Duodenal mucosa (tissue), 2 donors: ENCODE measurements around the gene TFDP1.
A peak's percentile ranks its signal among the peaks of the same experiment; 100 is the strongest.
"Not testable (repeated sequence)": the region's sequence is repeated elsewhere in the genome, so short reads cannot be mapped to it uniquely, and the experiment has no call there.

Source experiments
- H3K27ac ChIP-seq: one replicate; pipeline ENCODE4 v1.7.0; 2013; ENCODE audit warnings: low read depth, low read length
- H3K27me3 ChIP-seq, 2 donors: one replicate each; pipeline ENCODE4 v1.7.0; 2013; ENCODE audit warnings: low read length in 2 of 2, control low read depth in 1 of 2; ENCODE audit not compliant: insufficient read depth in 2 of 2, control insufficient read depth in 1 of 2
- H3K36me3 ChIP-seq, 2 donors: one replicate each; pipeline ENCODE4 v1.7.0; 2013; ENCODE audit warnings: low read length in 2 of 2, control low read depth in 1 of 2; ENCODE audit not compliant: insufficient read depth in 2 of 2, control insufficient read depth in 1 of 2
- H3K4me1 ChIP-seq, 2 donors: one replicate each; pipeline ENCODE4 v1.7.0; 2013; ENCODE audit warnings: low read length in 2 of 2, control low read depth in 1 of 2; ENCODE audit not compliant: insufficient read depth in 2 of 2, control insufficient read depth in 1 of 2
- H3K4me3 ChIP-seq, 2 donors: one replicate each; pipeline ENCODE4 v1.7.0; 2013; ENCODE audit warnings: low read length in 2 of 2, low read depth in 1 of 2
- H3K9ac ChIP-seq, 2 donors: one replicate each; pipeline ENCODE4 v1.7.0; 2013; ENCODE audit warnings: low read length in 2 of 2, low read depth in 1 of 2
- H3K9me3 ChIP-seq, 2 donors: one replicate each; pipeline ENCODE4 v1.7.0; 2013; ENCODE audit warnings: low read length in 2 of 2, control low read depth in 1 of 2; ENCODE audit not compliant: control insufficient read depth in 1 of 2

TFDP1 gene

GRCh38 chr13:113584870-113585671 lies 518 bp downstream of the TFDP1 start:
- Histone ChIP-seq H3K4me1 (peaks cover 15 to 27% of the 10 kb centered on the region in 2 donors), H3K4me3 (peak overlapping the region; percentile 64 to 66), H3K36me3 (peaks cover 5 to 25% of the 10 kb centered on the region in 2 donors), H3K9ac (peak overlapping the region; percentile 25 to 34), H3K27ac (no peak overlapping the region), H3K27me3 (no peaks in the 10 kb centered on the region), H3K9me3 (no peaks in the 10 kb centered on the region)

GRCh38 chr13:113585896-113586295 lies 1.3 kb downstream of the TFDP1 start:
- no peaks in the 10 kb centered on the region for H3K27me3 ChIP-seq
- no peak overlapping the region for H3K27ac ChIP-seq
- H3K9ac ChIP-seq: no peak overlapping the region
- peak overlapping the region; percentile 64 to 66 for H3K4me3 ChIP-seq
- H3K9me3 ChIP-seq: no peaks in the 10 kb centered on the region
- peaks cover 5 to 28% of the 10 kb centered on the region in 2 donors for H3K36me3 ChIP-seq
- peaks cover 15 to 27% of the 10 kb centered on the region in 2 donors for H3K4me1 ChIP-seq

- no peaks in the 10 kb centered on the region for H3K27me3 ChIP-seq
- H3K9me3 ChIP-seq: no peaks in the 10 kb centered on the region
- peaks cover 15 to 27% of the 10 kb centered on the region in 2 donors for H3K4me1 ChIP-seq
- H3K4me3 ChIP-seq: no peak overlapping the region
- H3K9ac ChIP-seq: no peak overlapping the region
- H3K36me3 ChIP-seq: peaks cover 5 to 32% of the 10 kb centered on the region in 2 donors
- H3K27ac ChIP-seq: no peak overlapping the region
These were observed 2.3 kb downstream of the TFDP1 start for GRCh38 chr13:113586661-113587479.

GRCh38 chr13:113588394-113589111 lies 4.0 kb downstream of the TFDP1 start:
- Histone ChIP-seq H3K4me1 (peaks cover 6 to 18% of the 10 kb centered on the region in 2 donors), H3K4me3 (no peak overlapping the region), H3K9me3 (no peaks in the 10 kb centered on the region), H3K9ac (no peak overlapping the region), H3K27ac (no peak overlapping the region), H3K27me3 (no peaks in the 10 kb centered on the region), H3K36me3 (peaks cover 10 to 40% of the 10 kb centered on the region in 2 donors)

GRCh38 chr13:113589251-113589960 lies 4.9 kb downstream of the TFDP1 start:
- peaks cover 10 to 42% of the 10 kb centered on the region in 2 donors for H3K36me3 ChIP-seq
- no peaks in the 10 kb centered on the region for H3K27me3 ChIP-seq
- H3K4me3 ChIP-seq: no peak overlapping the region
- no peaks in the 10 kb centered on the region for H3K9me3 ChIP-seq
- H3K4me1 ChIP-seq: peaks cover 6 to 14% of the 10 kb centered on the region in 2 donors
- H3K27ac ChIP-seq: no peak overlapping the region
- no peak overlapping the region for H3K9ac ChIP-seq

- no peak overlapping the region for H3K27ac ChIP-seq
- peaks cover 10 to 43% of the 10 kb centered on the region in 2 donors for H3K36me3 ChIP-seq
- H3K9me3 ChIP-seq: no peaks in the 10 kb centered on the region
- no peak overlapping the region for H3K9ac ChIP-seq
- H3K4me3 ChIP-seq: no peak overlapping the region
- H3K4me1 ChIP-seq: peaks cover 6 to 14% of the 10 kb centered on the region in 2 donors
- no peaks in the 10 kb centered on the region for H3K27me3 ChIP-seq
These were observed 5.4 kb downstream of the TFDP1 start for GRCh38 chr13:113589961-113590339.

- Histone ChIP-seq H3K9ac (no peak overlapping the region), H3K9me3 (no peaks in the 10 kb centered on the region), H3K27ac (no peak overlapping the region), H3K27me3 (no peaks in the 10 kb centered on the region), H3K36me3 (peaks cover 8 to 46% of the 10 kb centered on the region in 2 donors), H3K4me1 (peaks cover under 1 to 5% of the 10 kb centered on the region in 2 donors), H3K4me3 (no peak overlapping the region)
These were observed 7.2 kb downstream of the TFDP1 start for GRCh38 chr13:113591750-113592149.

GRCh38 chr13:113592571-113592970 lies 8.0 kb downstream of the TFDP1 start:
- no peak overlapping the region for H3K27ac ChIP-seq
- peaks cover 5 to 46% of the 10 kb centered on the region in 2 donors for H3K36me3 ChIP-seq
- no peaks in the 10 kb centered on the region for H3K27me3 ChIP-seq
- H3K9me3 ChIP-seq: no peaks in the 10 kb centered on the region
- H3K9ac ChIP-seq: no peak overlapping the region
- no peaks in the 10 kb centered on the region for H3K4me1 ChIP-seq
- no peak overlapping the region for H3K4me3 ChIP-seq

GRCh38 chr13:113594066-113594821 lies 9.7 kb downstream of the TFDP1 start:
- not testable (repeated sequence) for H3K4me3 ChIP-seq, H3K27ac ChIP-seq, H3K9me3 ChIP-seq, H3K4me1 ChIP-seq, H3K27me3 ChIP-seq, H3K9ac ChIP-seq
- peaks cover 5 to 50% of the 10 kb centered on the region in 2 donors for H3K36me3 ChIP-seq
